ENCODE results near the gene SPRING1.
"Not testable (repeated sequence)": the region's sequence is repeated elsewhere in the genome, so short reads cannot be mapped to it uniquely, and the experiment has no call there.

The SPRING1 gene, protein sequence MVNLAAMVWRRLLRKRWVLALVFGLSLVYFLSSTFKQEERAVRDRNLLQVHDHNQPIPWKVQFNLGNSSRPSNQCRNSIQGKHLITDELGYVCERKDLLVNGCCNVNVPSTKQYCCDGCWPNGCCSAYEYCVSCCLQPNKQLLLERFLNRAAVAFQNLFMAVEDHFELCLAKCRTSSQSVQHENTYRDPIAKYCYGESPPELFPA

DNA sequence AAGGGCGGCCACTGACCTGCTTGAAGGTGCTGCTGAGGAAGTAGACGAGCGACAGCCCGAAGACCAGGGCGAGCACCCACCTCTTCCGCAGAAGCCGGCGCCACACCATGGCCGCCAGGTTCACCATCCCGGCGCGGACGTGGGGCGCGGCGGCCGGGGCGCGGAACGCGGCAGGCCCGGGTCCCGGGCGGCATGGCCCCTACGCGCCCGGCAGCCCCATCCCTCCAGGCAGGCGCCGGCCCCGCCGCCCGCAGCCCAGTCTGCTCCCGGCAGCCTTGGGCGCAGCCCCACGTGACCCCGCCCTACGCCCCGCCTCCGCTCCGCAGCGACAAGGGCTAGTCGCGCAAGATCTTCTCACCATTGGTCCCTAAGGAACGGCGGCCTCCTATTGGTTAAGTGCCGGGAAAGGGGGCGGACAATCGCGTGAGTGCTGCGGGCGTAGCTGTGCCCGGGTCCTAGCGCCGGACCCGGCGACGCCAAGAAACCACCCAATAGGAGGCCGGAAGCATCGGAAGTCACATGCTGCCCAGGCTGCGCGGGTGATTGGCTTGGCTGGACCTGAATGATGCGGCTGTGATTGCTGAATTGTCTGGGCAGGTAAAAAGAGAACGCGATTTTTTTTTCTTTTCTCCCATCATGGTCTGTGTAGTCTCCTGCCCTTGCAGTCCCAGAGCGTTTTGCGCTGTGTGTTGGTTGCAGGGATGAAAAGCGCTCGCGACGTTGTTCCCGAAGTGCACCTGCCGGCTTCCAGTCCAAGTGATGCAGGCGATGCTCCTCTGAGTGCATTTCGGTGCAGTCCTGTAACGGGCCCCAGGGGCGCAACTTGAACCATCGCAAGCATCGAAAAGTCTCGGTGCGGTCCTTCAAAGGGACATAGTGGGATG is at the start of gene SPRING1, which contains the start of gene RNFT2:
SPRING1 (minus strand) TSS at position 296 of the 884 bp plus-strand sequence; CDS start at position 127, 169 bp downstream.
RNFT2 (plus strand) TSS at position 542 of the 884 bp plus-strand sequence. CDS start 2,183 bp downstream, outside the sequence.
- peak; percentile 95 to 98 for DNase-seq (ENCODE audit: low read depth in 2 of 2)

DNA sequence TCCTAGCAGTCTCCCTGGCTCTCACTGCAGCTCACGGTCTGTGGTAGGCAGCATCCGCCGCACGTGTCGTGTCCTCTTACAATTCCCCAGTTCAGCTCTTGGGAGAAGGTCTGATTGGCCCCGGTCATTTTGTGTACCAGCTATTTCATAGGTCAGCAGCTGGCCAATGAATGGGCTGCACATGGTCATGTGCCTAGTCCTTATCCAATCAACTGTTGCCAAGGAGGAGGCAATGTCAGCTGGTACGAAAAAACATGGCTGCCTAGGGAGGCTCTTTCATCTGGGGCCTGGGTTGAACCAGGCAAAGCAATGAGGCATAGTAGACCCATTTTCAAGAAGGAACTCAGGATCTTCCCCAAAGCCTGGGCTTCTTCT is 46.4 kb upstream of the SPRING1 start:
- no peak for DNase-seq (ENCODE audit: low read depth in 2 of 2)

DNA sequence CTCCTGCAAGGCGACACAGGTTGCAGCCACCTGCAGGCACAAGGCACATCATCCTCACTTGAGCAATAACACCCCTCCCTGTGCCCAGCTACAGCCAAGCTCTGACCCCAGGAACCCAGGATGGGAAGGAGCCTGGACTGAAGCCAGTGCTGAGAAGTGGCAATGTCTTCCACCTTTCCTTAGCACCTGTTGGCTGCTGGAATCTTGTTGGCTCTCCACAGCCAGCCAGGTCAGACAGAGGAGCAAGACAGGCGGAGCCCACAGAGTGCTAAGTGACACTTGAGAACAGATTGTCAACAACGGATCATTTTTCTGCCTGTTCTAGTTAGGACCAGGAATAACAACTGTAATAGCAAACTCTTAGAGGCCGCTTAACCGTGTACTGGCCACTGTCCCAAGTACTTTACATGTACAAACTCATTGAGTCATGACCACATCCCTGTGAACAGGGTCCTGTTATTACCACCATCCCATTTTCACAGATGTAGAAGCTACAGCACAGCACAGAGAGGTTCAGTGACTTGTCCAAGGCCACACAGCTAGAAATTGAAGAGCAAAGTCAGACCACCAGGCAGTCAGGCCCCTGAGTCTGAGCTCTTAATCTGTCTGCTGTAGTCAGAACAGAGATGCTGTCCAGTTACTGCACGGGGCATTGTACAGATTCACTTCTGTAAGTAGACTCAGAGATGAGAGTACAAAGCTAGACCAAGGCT is 45.8 kb upstream of the SPRING1 start:
- DNase-seq (ENCODE audit: low read depth in 2 of 2): no peak

DNA sequence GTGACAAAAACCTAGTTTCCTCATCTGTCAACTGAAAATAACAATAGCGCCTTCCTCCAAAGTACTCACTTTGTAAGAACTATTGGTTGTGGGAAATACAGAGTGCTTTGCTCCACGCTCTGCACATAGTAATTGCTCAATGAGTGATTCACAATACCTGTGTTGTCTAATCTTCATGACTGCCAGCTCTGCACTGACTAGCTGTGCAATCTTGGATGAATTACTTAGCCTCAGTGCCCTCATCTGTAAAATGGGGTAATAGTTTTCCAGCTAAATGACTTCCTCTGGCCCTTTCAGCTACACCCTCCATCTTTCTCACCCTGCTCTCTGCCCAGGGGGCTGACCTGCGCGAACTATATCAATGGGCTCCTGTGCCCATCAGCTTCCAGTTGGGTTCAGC is 43.1 kb upstream of the SPRING1 start:
- no peak for DNase-seq (ENCODE audit: low read depth in 2 of 2)

DNA sequence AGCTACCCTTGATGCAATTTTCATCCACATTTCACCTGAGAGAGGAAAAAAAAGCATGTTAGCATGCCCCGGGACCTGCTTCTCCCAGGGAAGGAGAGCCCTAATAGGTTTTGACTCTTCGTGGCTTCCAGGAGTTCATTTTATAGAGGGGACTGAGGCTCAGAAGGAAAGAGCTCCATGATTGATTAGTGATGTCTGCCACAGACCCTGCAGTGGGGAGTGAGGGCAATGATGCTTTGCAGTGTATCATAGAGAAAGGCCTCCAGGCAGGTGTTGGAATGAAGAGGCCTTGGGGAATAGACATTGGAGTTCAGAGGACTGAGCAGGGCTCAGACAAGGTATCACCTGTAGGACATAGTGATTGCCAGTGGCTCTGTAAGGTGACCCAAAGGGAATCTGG is 41.7 kb upstream of the SPRING1 start:
- no peak for DNase-seq (ENCODE audit: low read depth in 2 of 2)

DNA sequence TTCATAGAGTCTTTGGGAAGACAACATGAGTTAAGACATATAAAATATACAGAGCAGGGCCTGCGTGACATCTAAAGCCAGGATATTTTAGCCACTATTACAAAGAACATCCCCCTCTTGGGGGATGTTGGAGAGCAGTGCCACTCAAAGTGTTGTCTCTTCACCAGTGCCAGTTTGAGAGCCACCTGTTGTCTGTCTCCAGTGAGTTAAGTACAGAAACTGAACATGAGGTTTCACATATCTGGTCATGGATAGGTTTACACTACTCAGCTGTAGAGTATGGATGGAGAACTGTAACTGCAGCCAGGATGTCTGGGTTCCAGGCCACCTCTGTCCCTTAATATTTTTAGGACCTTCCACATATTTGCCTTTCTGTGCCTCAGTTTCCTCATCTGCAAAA is 39.4 kb upstream of the SPRING1 start:
- no peak for DNase-seq (ENCODE audit: low read depth in 2 of 2)

DNA sequence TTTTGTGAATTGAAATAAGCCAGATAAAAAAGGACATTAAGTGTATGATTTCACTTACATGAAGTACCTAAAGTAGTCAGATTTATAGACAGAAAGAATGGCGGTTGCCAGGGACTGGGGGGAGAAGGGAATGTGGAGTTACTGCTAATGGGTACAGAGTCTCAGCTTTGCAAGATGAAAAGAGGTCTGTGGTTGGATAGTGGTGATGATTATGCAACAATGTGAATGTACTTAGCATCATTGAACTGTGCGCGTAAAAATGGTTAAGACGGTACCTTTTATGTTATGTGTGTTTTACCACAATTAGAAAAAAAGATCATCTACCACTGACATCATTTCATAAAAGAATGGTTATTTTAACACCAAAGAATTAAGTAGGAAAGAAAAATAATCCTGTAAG is 36.2 kb upstream of the SPRING1 start:
- no peak for DNase-seq (ENCODE audit: low read depth in 2 of 2)

DNA sequence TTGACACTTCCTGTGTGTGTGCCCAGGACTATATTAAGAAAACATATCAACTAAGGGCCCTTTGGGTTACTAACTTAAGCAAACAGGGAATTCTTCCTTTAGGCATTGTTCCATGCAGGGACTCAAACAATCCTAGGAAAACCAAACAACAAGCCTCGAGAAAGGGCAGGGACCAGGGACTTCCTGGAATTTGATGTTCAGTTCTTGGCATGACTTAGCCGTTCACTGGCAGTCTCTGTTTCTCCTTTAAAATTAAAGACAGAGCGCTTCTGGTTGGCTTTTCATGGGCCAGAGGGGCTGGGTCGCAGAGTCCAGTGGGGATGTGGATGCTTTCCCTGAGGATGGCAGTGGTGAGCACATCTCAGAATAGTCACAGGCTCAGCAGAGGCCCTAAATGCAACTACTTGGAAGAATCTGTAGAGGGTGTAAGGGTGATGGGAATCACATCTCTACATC is 35.4 kb upstream of the SPRING1 start:
- DNase-seq (ENCODE audit: low read depth in 2 of 2): no peak

DNA sequence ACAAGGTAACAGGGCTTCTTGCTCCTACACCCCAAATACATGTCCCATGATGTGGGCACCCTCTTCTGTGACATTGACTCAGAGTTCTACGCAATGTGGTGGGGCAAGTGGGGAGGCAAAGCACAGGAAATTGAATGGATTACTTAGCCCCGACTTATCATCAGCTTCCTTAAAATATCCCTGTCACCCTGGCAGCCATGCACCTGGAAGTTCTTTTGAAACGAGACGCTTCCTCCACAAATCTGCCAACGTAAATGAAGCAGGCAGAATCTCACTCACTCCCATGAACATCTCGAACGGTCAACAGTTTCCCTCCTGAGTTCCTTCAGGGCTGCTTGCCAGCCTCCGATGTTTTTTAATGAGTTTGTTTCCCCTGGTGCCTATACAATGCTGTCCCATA is 33.8 kb upstream of the SPRING1 start:
- DNase-seq (ENCODE audit: low read depth in 2 of 2): no peak

DNA sequence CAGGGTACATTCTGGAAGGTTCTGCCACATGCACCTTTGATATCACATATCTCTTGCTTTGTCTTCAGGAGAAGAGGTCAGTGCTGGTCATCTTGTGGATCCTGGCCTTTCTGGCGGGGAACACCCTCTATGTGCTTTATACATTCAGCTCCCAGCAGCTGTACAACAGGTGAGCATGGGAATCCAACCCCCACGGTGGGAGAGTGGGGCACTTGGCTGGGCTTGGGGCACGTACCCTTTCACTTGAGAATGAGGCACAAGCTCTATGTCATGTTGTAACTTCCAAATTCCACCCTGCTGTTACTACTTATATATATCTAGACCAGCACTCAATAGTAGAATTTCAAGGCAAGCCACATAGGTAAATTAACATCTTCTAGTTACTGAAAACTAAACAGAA is 28.9 kb upstream of the SPRING1 start:
- DNase-seq (ENCODE audit: low read depth in 2 of 2): no peak

DNA sequence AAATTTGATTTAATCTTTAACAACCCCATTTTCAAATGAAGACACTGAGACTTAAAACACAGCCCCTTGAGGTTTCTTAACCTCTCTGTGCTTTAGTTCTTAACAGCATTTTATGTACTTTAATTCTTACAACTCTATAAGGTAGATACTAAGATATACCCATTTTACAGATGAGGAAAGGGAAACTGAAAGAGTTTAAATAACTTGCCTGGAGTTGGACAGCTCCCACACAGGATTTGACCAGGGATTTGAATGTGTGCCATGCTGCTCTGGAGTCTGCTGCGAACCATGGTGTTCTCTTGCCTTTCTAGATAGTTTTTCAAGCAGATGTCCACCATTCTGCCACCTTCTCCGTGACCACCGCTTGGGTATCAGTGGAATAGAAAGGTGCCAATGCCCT is 28.4 kb upstream of the SPRING1 start:
- no peak for DNase-seq (ENCODE audit: low read depth in 2 of 2)

DNA sequence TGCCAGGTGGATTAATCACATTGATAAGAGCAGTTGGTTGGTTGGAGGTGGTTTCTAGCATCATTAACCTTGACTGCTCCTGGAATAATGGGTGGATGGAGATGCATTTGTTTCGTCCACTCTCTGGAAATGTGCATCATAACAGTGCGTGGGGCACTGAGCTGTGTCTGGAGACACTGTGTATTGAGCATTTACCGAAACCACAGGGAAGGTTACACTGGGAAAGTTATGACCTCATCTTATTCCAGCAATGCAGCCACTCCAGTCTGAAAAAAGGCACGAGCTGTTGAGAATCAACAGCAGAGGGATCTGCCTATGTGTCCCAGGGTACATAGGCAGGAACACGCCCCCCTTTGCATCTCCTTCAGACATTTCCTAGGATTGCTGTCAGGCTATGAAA is 27.4 kb upstream of the SPRING1 start:
- no peak for DNase-seq (ENCODE audit: low read depth in 2 of 2)

DNA sequence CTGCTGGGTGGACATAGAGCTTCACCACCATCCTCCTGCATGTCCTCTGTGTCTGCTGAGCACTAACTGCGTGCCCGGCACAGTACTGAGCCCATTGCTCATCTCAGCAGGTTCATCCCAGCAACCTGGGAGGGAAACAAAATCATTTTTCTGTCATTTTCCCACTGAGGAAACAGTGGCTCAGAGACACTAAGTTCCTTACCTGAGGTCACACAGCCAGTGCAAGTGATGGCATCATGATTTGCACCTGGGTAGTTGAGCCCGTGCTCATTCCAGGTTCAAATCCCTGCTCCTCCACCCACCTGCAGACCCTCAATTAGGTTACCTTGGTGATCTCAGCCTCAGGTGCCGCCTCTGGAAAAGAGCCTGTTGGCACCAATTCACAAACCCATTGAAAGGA is 23.6 kb upstream of the SPRING1 start:
- no peak for DNase-seq (ENCODE audit: low read depth in 2 of 2)

DNA sequence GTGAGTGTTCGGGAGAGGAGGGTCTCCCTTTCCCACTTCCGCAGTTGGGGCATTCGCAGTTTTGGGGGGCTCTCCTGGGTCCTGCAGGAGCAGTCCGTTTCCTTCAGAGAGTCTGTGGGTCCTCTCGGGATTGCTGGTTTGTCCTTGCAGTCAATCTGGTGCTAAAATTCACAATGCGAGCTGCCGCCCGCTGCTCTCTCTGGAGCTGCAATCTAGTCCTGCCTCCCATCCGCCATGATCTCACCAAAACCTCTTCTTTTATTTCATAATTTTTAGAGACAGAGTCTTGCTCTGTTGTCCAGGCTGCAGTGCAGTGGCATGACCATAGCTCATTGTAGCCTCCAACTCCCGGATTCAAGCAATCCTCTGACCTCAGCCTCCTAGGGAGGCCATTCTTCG is 22.8 kb upstream of the SPRING1 start:
- no peak for DNase-seq (ENCODE audit: low read depth in 2 of 2)

DNA sequence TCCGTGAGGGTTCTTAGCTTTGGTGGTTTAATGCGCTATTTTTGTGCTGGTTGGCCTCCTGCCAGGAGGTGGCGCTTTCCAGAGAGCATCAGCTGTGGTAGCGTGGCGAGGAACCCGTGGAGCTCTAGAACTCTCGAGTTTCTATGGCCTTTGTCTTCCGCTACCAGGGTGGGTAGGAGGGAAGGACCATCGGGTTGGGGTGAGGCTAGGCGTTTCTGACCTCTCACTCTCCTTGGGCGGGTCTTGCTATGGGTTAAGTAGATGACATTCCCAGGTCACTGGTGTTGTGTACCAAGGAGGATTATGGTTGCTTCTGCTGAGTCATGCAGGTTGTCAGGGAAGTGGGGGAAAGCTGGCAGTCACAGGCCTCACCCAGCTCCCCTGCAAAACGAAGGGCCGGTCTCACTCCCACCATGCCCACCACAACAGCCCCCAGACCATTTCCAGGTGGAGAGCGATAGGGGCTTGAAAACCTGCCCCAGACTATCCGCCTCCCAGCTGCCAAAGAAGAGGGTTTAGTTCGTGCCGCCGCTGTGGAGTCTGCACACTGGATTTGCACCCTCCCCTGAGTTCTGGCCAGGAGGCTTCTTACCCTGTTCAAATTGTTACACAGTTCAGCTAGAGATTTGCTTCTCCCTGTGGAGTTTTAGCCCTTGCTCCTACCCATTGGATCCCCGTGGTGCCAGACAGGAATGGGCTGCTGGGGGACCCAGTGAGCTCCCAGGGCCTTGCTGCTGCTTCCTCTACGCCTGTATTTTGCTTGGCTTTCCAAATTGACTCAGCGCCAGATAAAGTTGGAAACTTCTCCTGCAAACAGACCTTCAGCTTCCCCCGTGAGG is 22.1 kb upstream of the SPRING1 start:
- no peak for DNase-seq (ENCODE audit: low read depth in 2 of 2)

DNA sequence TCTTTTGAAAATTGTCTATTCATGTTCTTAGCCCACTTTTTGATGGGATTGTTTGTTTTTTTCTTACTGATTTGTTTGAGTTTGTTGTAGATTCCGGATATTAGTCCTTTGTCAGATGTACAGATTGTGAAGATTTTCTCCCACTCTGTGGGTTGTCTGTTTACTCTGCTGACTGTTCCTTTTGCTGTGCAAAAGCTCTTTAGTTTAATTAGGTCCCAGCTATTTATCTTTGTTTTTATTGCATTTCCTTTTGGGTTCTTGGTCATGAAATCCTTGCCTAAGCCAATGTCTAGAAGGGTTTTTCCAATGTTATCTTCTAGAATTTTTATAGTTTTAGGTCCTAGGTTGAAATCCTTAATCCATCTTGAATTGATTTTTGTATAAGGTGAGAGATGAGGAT is 16.9 kb upstream of the SPRING1 start:
- DNase-seq (ENCODE audit: low read depth in 2 of 2): not testable (repeated sequence)

DNA sequence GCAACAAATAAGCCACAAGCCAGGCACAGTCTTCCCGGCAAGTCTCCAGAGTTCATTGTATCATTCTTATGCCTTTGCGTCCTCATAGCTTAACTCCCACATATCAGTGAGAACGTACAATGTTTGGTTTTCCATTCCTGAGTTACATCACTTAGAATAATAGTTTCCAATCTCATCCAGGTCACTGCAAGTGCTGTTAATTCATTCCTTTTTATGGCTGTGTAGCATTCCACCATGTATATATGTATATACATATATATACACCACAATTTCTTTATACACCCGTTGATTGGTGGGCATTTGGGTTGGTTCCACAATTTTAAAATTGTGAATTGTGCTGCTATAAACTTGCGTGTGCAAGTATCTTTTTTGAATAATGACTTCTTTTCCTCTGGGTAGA is 16.2 kb upstream of the SPRING1 start:
- DNase-seq (ENCODE audit: low read depth in 2 of 2): not testable (repeated sequence)

DNA sequence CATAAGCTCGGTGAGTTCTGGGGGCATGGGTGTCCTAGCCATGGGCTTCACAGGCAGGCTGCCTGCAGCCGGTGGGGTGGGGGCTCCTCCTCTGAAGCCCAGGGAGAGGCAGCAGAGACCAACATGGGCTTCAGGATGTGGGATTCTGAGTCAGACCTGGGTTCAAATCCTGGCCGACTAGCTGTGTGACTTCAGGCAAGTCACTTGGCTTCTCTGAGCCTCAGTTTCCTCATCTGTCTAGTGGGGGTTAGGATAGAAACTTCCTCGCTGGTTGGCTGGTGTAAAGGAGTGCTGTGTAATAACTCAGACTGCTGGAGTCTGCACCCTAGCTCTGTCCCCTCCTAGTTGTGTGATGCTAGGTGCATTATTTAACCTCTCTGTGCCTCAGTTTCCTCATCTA is 12.4 kb upstream of the SPRING1 start:
- no peak for DNase-seq (ENCODE audit: low read depth in 2 of 2)

DNA sequence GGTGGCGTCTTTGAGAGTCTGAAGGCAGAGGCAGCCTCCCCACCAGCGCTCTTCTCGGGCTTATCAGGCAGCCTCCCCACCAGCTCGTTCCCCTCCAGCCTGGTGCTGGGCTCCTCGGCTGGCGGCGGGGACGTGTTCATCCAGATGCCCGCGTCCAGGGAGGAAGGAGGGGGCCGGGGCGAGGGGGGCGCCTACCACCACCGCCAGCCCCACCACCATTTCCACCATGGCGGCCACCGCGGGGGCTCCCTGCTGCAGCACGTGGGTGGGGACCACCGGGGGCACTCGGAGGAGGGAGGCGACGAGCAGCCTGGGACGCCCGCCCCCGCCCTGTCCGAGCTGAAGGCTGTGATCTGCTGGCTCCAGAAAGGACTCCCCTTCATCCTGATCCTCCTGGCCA is 12.0 kb upstream of the SPRING1 start:
- DNase-seq (ENCODE audit: low read depth in 2 of 2): no peak

DNA sequence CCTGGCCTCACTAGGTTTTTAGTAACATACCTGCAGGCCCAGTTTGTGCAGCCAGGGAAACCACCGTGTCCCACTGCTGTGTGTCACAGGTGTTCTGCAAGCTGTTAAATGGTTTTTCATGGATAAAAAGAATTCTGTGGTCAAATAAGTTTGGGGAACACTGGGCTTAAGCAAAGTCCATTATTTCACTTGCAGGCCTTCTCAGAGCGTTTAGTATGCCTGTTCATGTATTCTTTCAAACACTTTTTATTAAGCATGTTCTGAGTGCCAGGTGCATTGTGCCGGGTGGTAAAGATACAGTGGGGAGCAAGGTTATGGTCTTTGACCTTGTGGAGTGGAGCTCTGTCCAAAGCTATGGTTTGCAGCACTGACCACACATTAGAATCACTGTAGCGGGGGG is 7.7 kb upstream of the SPRING1 start:
- DNase-seq (ENCODE audit: low read depth in 2 of 2): no peak

DNA sequence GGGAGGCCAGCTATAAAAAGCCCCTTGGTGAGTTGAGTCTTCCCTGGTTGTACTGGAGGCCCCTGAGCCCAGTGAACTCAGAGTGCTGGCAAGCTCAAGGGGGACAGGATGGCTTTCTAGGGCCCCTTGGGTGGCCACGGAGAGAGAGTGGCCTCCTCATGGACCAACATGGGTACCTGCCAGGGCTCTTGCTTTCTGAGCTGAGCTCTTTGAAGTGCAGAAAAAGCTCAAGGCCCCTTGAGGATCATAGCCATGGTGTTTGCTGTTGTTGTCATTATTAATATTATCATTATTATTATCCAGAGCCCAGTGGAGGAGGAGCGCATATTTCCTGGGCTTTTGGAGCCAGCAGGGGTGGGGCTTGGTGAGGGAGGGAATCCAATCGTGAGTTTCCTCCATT is 6.9 kb upstream of the SPRING1 start:
- DNase-seq (ENCODE audit: low read depth in 2 of 2): no peak

DNA sequence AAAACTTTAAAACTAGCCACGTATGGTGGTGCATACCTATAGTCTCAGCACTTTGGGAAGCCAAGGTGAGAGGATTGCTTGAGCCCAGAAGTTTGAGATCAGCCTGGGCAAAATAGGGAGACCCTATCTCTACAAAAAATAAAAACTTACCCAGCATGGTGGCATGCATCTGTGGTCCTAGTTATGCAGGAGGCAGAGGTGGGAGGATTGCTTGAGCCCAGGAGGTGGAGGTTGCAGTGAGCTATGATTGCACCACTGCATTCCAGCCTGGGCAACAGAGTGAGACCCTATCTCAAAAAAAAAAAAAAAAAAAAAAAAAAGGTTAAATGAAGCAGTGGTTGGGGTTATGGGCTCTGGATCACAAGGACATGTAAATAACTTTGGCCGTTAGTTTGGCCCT is 4.9 kb upstream of the SPRING1 start:
- not testable (repeated sequence) for DNase-seq (ENCODE audit: low read depth in 2 of 2)
